K562 (cell line): ENCODE measurements around the gene SNX9. TPM values are rescaled to one million over a fixed set of nuclear protein-coding genes. Genes with fewer than 3 reads are reported as not detected.
A peak's percentile ranks its signal among the peaks of the same experiment; 100 is the strongest.

Experiments used
- ATAC-seq: fragments of 200-7000 bp; cut with Tn5 transposase; 3 replicates; pipeline ENCODE4 v1.9.1; 2020; ENCODE audit warnings: moderate library complexity
- BruUV-seq: library from RNA; stranded (reverse); fragments of 400-500 nt; replicated peaks from 2 replicates; lab custom pipeline; 2021; lab: Mats Ljungman, UMichigan
- CTCF ChIA-PET: fragments of 300-600 bp; formaldehyde crosslinking; extraction: SDS; loops from one replicate; lab custom pipeline; 2021; ENCODE audit warnings: low intra/inter-chr PET ratio; lab: Yijun Ruan, JAX
- POLR2A ChIA-PET: fragments of 300-600, 350-650 bp; sonication (Branson Sonifier 250); formaldehyde crosslinking; extraction: SDS; loops from one replicate; lab custom pipeline; 2021; ENCODE audit warnings: antibody characterized with exemption, inconsistent platforms; lab: Yijun Ruan, JAX
- DNase-seq, 4 experiments: peaks; one replicate each; pipeline versions ENCODE4 v3.0.0 to v3.0.0-alpha.2; 2011 to 2018; ENCODE audit warnings: low spot score in 3 of 4, mixed read lengths in 3 of 4; ENCODE audit errors: extremely low read depth in 1 of 4
- FAIRE-seq: peaks from 2 replicates; lab custom pipeline; 2011; peaks lifted over from hg19 to GRCh38; lab: Jason Lieb, UNC
- H2AFZ ChIP-seq: 2 replicates; pipeline ENCODE4 v1.6.0; 2011; ENCODE audit warnings: low read depth, low read length, control low read depth, inconsistent platforms
- H3K27ac ChIP-seq: fragments of 200-600 bp; 3 replicates; pipeline ENCODE4 v1.8.0; 2011; ENCODE audit warnings: low read depth, mild to moderate bottlenecking, control low read depth, inconsistent platforms, low read length, moderate library complexity, mixed read lengths; ENCODE audit errors: extremely low read depth
- H3K27me3 ChIP-seq, 2 experiments: fragments of 300-600 bp in 1 of 2; 2 replicates in 1 of 2; 3 replicates in 1 of 2; pipeline versions ENCODE4 v1.6.0 to v1.8.0; 2011; ENCODE audit warnings: inconsistent platforms in 2 of 2, low read length in 2 of 2, mild to moderate bottlenecking in 1 of 2, mixed read lengths in 1 of 2, moderate library complexity in 1 of 2; ENCODE audit not compliant: control insufficient read depth in 2 of 2, insufficient read depth in 2 of 2
- H3K36me3 ChIP-seq: fragments of 300-600 bp; 3 replicates; pipeline ENCODE4 v1.8.0; 2011; ENCODE audit warnings: mild to moderate bottlenecking, low read length, inconsistent platforms; ENCODE audit not compliant: control insufficient read depth, insufficient read depth
- H3K4me1 ChIP-seq, 2 experiments: fragments of 200-600 bp in 1 of 2; replicated peaks in 1 of 2; 2 replicates in 1 of 2; 3 replicates in 1 of 2; pipeline versions ENCODE4 v1.5.1 to v1.8.0; 2011; ENCODE audit warnings: inconsistent platforms in 2 of 2, low read length in 2 of 2, mild to moderate bottlenecking in 1 of 2, mixed read lengths in 1 of 2, moderate library complexity in 1 of 2; ENCODE audit not compliant: control insufficient read depth in 2 of 2, insufficient read depth in 2 of 2
- H3K4me2 ChIP-seq: 2 replicates; pipeline ENCODE4 v1.6.1; 2011; ENCODE audit warnings: low read length, control low read depth, inconsistent platforms, mixed read lengths; ENCODE audit not compliant: insufficient read depth
- H3K4me3 ChIP-seq: fragments of 200-600 bp; sonication (generic), shearing (Covaris generic); 2 replicates; pipeline ENCODE4 v1.5.1; 2016; ENCODE audit warnings: control low read depth, inconsistent platforms
- H3K79me2 ChIP-seq: fragments of 200-600 bp; 3 replicates; pipeline ENCODE4 v1.8.0; 2011; ENCODE audit warnings: low read length, inconsistent platforms; ENCODE audit not compliant: control insufficient read depth, insufficient read depth
- H3K9ac ChIP-seq, 2 experiments: 2 replicates each; pipeline versions ENCODE4 v1.6.0 to v1.6.1; 2011; ENCODE audit warnings: low read depth in 2 of 2, low read length in 2 of 2, control low read depth in 1 of 2, inconsistent platforms in 1 of 2, mild to moderate bottlenecking in 1 of 2, mixed read lengths in 1 of 2; ENCODE audit not compliant: insufficient read depth in 1 of 2
- H3K9me1 ChIP-seq: one replicate; pipeline ENCODE4 v1.6.0; 2011; ENCODE audit warnings: inconsistent platforms, mild to moderate bottlenecking, low read length, moderate library complexity; ENCODE audit not compliant: control insufficient read depth, insufficient read depth
- H3K9me3 ChIP-seq: replicated peaks from 2 replicates; pipeline ENCODE4 v1.5.1; 2011; ENCODE audit warnings: low read depth, low read length, inconsistent platforms; ENCODE audit not compliant: control insufficient read depth, insufficient read depth
- H4K20me1 ChIP-seq: replicated peaks from 2 replicates; pipeline ENCODE4 v1.6.1; 2011; ENCODE audit warnings: low read length, inconsistent platforms, mixed read lengths; ENCODE audit not compliant: control insufficient read depth, insufficient read depth
- ARID1B ChIP-seq: fragments of 450-650 bp; IDR thresholded peaks from 2 replicates; pipeline ENCODE4 v1.6.1; 2016; ENCODE audit warnings: antibody characterized with exemption, mild to moderate bottlenecking, inconsistent platforms
- CBFA2T3 ChIP-seq: fragments of 450-650 bp; IDR thresholded peaks from 2 replicates; pipeline ENCODE4 v1.6.1; 2017
- CREB3 ChIP-seq: fragments of 450-650 bp; conservative IDR thresholded peaks from 2 replicates; pipeline ENCODE4 v1.6.1; 2016; ENCODE audit warnings: missing genetic modification characterization, low read depth, mild to moderate bottlenecking, missing compliant biosample characterization, moderate library complexity
- CTBP1 ChIP-seq: fragments of 450-650 bp; IDR thresholded peaks from 2 replicates; pipeline ENCODE4 v1.6.1; 2016; ENCODE audit warnings: borderline replicate concordance
- HDAC2 ChIP-seq: fragments of 450-650 bp; IDR thresholded peaks from 2 replicates; pipeline ENCODE4 v1.6.1; 2016; ENCODE audit warnings: mild to moderate bottlenecking
- HMGXB4 ChIP-seq: sonication (generic); formaldehyde crosslinking; IDR thresholded peaks from 2 replicates; pipeline ENCODE4 v1.8.1; 2023; ENCODE audit warnings: mild to moderate bottlenecking, missing genetic modification reagents
- NR4A1 ChIP-seq, 2 experiments: fragments of 250-450 bp in 1 of 2; fragments of 450-650 bp in 1 of 2; sonication (Bioruptor Pico) in 1 of 2; IDR thresholded peaks; 2 replicates each; pipeline versions ENCODE4 v1.4.0 to v1.6.1; 2016 to 2020; ENCODE audit warnings: mild to moderate bottlenecking in 2 of 2, missing compliant biosample characterization in 1 of 2, missing genetic modification characterization in 1 of 2, moderate library complexity in 1 of 2
- RBM25 ChIP-seq: fragments of 200-400 bp; formaldehyde crosslinking; IDR thresholded peaks from 2 replicates; pipeline ENCODE4 v1.6.1; 2018; ENCODE audit warnings: low read length, low read depth, moderate library complexity; ENCODE audit not compliant: severe bottlenecking
- TBP ChIP-seq: optimal IDR thresholded peaks from 2 replicates; pipeline ENCODE3; 2011; ENCODE audit warnings: low read depth, low read length, improper control_type of control experiment
- TEAD4 ChIP-seq, 2 experiments: sonication (generic) in 1 of 2; formaldehyde crosslinking in 1 of 2; IDR thresholded peaks; 2 replicates each; pipeline versions ENCODE4 v1.6.1 to v1.8.0; 2012 to 2022; ENCODE audit warnings: borderline replicate concordance in 1 of 2, inconsistent platforms in 1 of 2, low read length in 1 of 2, mild to moderate bottlenecking in 1 of 2, missing genetic modification reagents in 1 of 2
- TRIM24 ChIP-seq, 2 experiments: fragments of 450-650 bp; IDR thresholded peaks; 2 replicates each; pipeline ENCODE4 v1.6.1; 2016
- ZBTB7A ChIP-seq: IDR thresholded peaks from 2 replicates; pipeline ENCODE4 v1.6.1; 2011; ENCODE audit warnings: low read depth, mild to moderate bottlenecking, low read length, moderate library complexity, borderline replicate concordance; ENCODE audit not compliant: control insufficient read depth
- ZFP30 ChIP-seq: fragments of 250-450 bp; sonication (Bioruptor Pico); IDR thresholded peaks from 2 replicates; pipeline ENCODE4 v1.8.0; 2022; ENCODE audit warnings: moderate library complexity, mild to moderate bottlenecking, inconsistent platforms, borderline replicate concordance
- ZNF232 ChIP-seq: sonication (generic); formaldehyde crosslinking; IDR thresholded peaks from 2 replicates; pipeline ENCODE4 v1.8.0; 2022; ENCODE audit warnings: mild to moderate bottlenecking, missing genetic modification reagents
- ZNF780A ChIP-seq: fragments of 250-450 bp; sonication (Bioruptor Pico); IDR thresholded peaks from 2 replicates; pipeline ENCODE4 v1.5.0; 2021; ENCODE audit warnings: mild to moderate bottlenecking
- WGBS: fragments of 100-300 bp; shearing (Covaris generic); methylation state at CpG from one replicate; pipeline ENCODE4 v1.1.6; 2016; ENCODE audit warnings: low coverage, mixed read lengths; ENCODE audit not compliant: insufficient coverage; ENCODE audit errors: missing lambda C conversion rate; 5-methylcytosine and 5-hydroxymethylcytosine counted together
- in situ Hi-C: fragments of 300-500 bp; cut with MboI; formaldehyde crosslinking; loops from 4 replicates; pipeline ENCODE4 v1.15.0; 2018; ENCODE audit warnings: inconsistent platforms, mixed read lengths
- intact Hi-C: fragments of 100-400 bp; cut with micrococcal nuclease; formaldehyde crosslinking; loops from 2 replicates; pipeline ENCODE4 v1.14.2; 2022
- polyA plus RNA-seq, 8 experiments: library from polyadenylated mRNA; depleted of rRNA in 4 of 8; stranded (reverse) in 5 of 8; unstranded in 3 of 8; fragments of >200 nt; fragmentation: Nextera tagmentation in 2 of 8; fragmentation: Illumina TruSeq in 1 of 8; extraction: Ambion mirVana in 2 of 8; extraction: Trizol in 1 of 8; gene quantifications; 2 replicates each; pipeline versions ENCODE4 v1.2.1 to v1.2.3, GENCODE V29; 2011 to 2014; ENCODE audit warnings: inconsistent platforms in 1 of 8, missing spikeins in 1 of 8
- total RNA-seq, 7 experiments: library from RNA; depleted of rRNA in 6 of 7; stranded (reverse); fragments of >200 nt in 6 of 7; fragmentation: Illumina TruSeq in 2 of 7; extraction: Trizol in 2 of 7; gene quantifications; 2 replicates each; pipeline versions ENCODE4 v1.2.1 to v1.2.3, GENCODE V29; 2011 to 2021; ENCODE audit warnings: low replicate concordance in 1 of 7
- TF ChIP-seq, protein P1 (sequence below): fragments of 200-800 bp; sonication (Bioruptor generic); IDR thresholded peaks from 2 replicates; pipeline ENCODE4 v1.6.1; 2017; ENCODE audit warnings: missing genetic modification characterization, missing compliant biosample characterization

The SNX9 gene
- total and polyA plus RNA-seq, 9 of the 15 experiments (the other 6 are each of a cell fraction or from before 2014, with no cell fraction given) = 6.0 to 81.7 (median 57.1) TPM

GRCh38 chr6:157774153-157775135 lies 48.6 kb upstream of the SNX9 start:
- ChIA-PET CTCF (no interaction called here), POLR2A (interaction anchor here (0.6 to 1.4 kb wide), 4 partner anchors 15 to 149 kb away, joined by 3 to 5 read pairs (median 3); no protein-coding TSS in a partner anchor)
- WGBS = 28% methylated on average over 17 of the region's 17 CpGs
- Histone ChIP-seq H3K27me3 (no peaks in the 10 kb centered on the region), H3K4me1 (peaks cover 22 to 25% of the 10 kb centered on the region in 2 experiments), H3K4me2 (peak overlapping the region; percentile 20; the same call in 1 of the 2 replicates), H3K9ac (peak overlapping the region in 1 of 2 experiments; percentile 65; a peak in 2 of 4 replicates), H3K27ac (no peak overlapping the region), H3K4me3 (no peak overlapping the region), H4K20me1 (no peaks in the 10 kb centered on the region), H2AFZ (peak overlapping the region; percentile 67), H3K36me3 (no peaks in the 10 kb centered on the region), H3K9me1 (no peaks in the 10 kb centered on the region), H3K9me3 (no peaks in the 10 kb centered on the region), H3K79me2 (no peaks in the 10 kb centered on the region)
- peak; percentile 71 for ATAC-seq
- intact Hi-C loops = no loop called here
- FAIRE-seq = no peak
- peak; percentile 76 to 94 (median 90) for DNase-seq
- in situ Hi-C loops = no loop called here
- BruUV-seq = no TSS peak
- TF ChIP-seq CBFA2T3 (peak; percentile 68), TBP (peak; percentile 11), TRIM24 (IDR thresholded peaks at IDR 0.05) (peak; percentile 40 to 54; a peak in 2 of 4 replicates), ZNF232 (no peak), HMGXB4 (CRISPR knock-in tag) (no peak), TEAD4 (IDR thresholded peaks at IDR 0.05; ENCODE audit: low read length) (peak; percentile 51), TEAD4 (CRISPR knock-in tag; IDR thresholded peaks at IDR 0.05; ENCODE audit: borderline replicate concordance) (no peak), ZBTB7A (peak; percentile 51; the same call in 1 of the 2 replicates), CTBP1 (peak; percentile 80; the same call in 1 of the 2 replicates), ARID1B (0 out of 2 replicates have a peak, but pooled peaks have one; percentile 35), ZFP30 (CRISPR knock-in tag) (no peak), NR4A1 (CRISPR knock-in tag; IDR thresholded peaks at IDR 0.05) (no peak), NR4A1 (tag; IDR thresholded peaks at IDR 0.05) (no peak), ZNF780A (CRISPR knock-in tag) (no peak), RBM25 (no peak), CREB3 (no peak), HDAC2 (peak; percentile 78)
- TF ChIP-seq, protein P1, sequence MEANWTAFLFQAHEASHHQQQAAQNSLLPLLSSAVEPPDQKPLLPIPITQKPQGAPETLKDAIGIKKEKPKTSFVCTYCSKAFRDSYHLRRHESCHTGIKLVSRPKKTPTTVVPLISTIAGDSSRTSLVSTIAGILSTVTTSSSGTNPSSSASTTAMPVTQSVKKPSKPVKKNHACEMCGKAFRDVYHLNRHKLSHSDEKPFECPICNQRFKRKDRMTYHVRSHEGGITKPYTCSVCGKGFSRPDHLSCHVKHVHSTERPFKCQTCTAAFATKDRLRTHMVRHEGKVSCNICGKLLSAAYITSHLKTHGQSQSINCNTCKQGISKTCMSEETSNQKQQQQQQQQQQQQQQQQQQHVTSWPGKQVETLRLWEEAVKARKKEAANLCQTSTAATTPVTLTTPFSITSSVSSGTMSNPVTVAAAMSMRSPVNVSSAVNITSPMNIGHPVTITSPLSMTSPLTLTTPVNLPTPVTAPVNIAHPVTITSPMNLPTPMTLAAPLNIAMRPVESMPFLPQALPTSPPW = peak; percentile 23; the same call in 1 of the 2 replicates
